GM20431 (cell line): ENCODE results near the gene RAX2.
"Not testable (repeated sequence)": the region's sequence is repeated elsewhere in the genome, so short reads cannot be mapped to it uniquely, and the experiment has no call there.

Source experiments
- in situ Hi-C: fragments of 300-500 bp; cut with MseI, MboI; formaldehyde crosslinking; loops from one replicate; pipeline ENCODE4 v1.15.0; 2020; ENCODE audit warnings: low sequenced_read_pairs; ENCODE audit not compliant: unreplicated experiment

RAX2 gene

GRCh38 chr19:3778899-3779723, 7.1 kb upstream of the RAX2 start:
- in situ Hi-C loops, result no loop called here

GRCh38 chr19:3778104-3778867, 6.3 kb upstream of the RAX2 start:
- in situ Hi-C loops, result no loop called here

- in situ Hi-C loops, result no loop called here
Observed at GRCh38 chr19:3776479-3777040, 4.5 kb upstream of the RAX2 start.

- in situ Hi-C loops, result no loop called here
Observed at GRCh38 chr19:3775831-3776230, 3.8 kb upstream of the RAX2 start.

- in situ Hi-C loops, result no loop called here
Observed at GRCh38 chr19:3775374-3775711, 3.3 kb upstream of the RAX2 start.

- in situ Hi-C loops, result no loop called here
Observed at GRCh38 chr19:3774621-3775373, 2.8 kb upstream of the RAX2 start.

GRCh38 chr19:3773814-3774515, 1.9 kb upstream of the RAX2 start:
- in situ Hi-C loops, result no loop called here

- in situ Hi-C loops, result no loop called here
Observed at GRCh38 chr19:3771000-3771905, 775 bp downstream of the RAX2 start.

GRCh38 chr19:3770136-3770999, 1.7 kb downstream of the RAX2 start:
- in situ Hi-C loops, result no loop called here

- in situ Hi-C loops, result no loop called here
Observed at GRCh38 chr19:3769494-3769893, 2.5 kb downstream of the RAX2 start.

GRCh38 chr19:3768748-3769099, 3.3 kb downstream of the RAX2 start:
- in situ Hi-C loops, result no loop called here

GRCh38 chr19:3768015-3768747, 3.8 kb downstream of the RAX2 start:
- in situ Hi-C loops, result no loop called here

GRCh38 chr19:3767050-3767449, 5.0 kb downstream of the RAX2 start:
- in situ Hi-C loops, result no loop called here

GRCh38 chr19:3766520-3766919, 5.5 kb downstream of the RAX2 start:
- in situ Hi-C loops, result no loop called here

GRCh38 chr19:3765757-3766156, 6.3 kb downstream of the RAX2 start:
- in situ Hi-C loops, result not testable (repeated sequence)

- in situ Hi-C loops, result no loop called here
Observed at GRCh38 chr19:3765121-3765520, 6.9 kb downstream of the RAX2 start.
